GM18870 (cell line): ENCODE results near the gene GRIN3B.

Experiments used
- ATAC-seq: cut with Tn5 transposase; IDR thresholded peaks from one replicate; pipeline ENCODE4 v1.9.1; 2021; ENCODE audit warnings: moderate library complexity; ENCODE audit not compliant: unreplicated experiment

GRIN3B gene

DNA sequence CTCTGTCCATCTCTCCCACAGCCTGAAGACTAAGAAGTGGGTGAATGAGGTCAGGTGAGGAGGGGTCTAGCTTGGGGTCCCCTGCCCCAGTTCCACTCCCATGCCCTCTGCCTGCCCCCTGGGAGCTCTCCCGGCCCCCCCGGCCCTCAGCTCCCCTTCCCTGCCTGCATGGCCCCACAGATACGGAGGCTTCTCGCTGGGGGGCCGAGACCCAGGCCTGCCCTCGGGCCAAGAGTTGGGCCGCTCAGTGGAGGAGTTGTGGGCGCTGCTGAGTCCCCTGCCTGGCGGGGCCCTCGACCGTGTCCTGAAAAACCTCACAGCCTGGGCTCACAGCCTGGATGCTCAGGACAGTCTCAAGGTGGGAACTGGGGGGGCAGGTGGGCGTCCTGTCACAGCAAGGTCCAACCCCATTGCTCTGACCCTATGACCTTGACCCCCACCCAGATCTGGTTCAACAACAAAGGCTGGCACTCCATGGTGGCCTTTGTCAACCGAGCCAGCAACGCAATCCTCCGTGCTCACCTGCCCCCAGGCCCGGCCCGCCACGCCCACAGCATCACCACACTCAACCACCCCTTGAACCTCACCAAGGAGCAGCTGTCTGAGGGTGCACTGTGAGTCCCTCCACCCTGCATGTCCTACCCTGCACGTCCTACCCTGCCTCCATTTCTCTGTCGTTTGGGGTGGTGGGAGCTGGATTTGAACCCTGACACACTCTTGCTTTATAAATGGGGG is 55.8 kb downstream of the GRIN3B start:
- no peak for ATAC-seq

DNA sequence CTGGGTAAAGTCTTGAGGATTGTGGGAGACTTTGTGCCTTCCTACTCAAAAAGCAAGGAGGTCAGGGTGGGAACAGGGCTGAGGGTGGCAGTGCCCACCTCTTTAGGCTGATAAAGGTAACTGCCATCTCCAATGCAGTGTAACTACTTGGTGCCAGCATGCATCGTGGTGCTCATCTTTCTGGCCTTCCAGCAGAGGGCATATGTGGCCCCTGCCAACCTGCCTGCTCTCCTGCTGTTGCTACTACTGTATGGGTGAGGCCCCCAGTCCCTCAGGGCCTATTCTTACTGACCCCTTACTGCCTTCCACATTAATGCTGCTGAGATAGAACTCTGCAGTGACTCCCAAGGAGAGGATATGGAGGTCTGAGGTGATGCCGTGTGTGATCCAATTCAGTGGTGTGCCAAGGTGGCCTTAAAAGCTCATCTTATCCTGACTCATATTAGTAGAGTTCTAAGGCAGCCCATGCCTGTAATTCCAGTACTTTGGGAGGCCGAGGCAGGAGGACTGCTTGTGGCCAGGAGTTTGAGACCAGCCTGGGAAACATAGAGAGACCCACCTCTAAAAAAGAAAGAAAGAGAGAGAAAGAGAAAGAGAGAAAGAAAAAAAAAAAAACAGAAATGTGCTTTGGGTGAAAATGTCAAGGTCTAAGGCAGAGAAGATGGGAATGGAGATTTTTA is 57.1 kb downstream of the GRIN3B start:
- no peak for ATAC-seq

DNA sequence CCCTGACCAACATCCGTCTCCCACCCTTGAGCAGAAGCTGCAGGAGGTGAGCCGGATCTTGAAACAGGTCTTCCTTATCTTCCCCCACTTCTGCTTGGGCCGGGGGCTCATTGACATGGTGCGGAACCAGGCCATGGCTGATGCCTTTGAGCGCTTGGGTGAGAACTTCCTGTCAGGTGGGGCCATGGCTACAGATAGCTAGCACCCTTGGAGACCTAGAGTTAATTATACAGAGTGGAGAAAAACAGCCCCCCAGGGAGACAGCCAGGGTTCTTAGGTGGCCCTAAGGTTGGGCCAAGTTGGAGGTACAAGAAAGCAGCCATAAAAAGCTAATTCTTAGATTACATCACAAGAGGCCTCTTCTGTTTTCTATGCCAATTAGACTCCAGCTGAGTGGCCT is 57.9 kb downstream of the GRIN3B start:
- ATAC-seq = no peak
